Astrocyte (in vitro differentiated cells and primary cell): ENCODE data around the gene ANO6. TPM values are rescaled to one million over a fixed set of nuclear protein-coding genes. Genes with fewer than 3 reads are reported as not detected.

Source experiments
- DNase-seq: peaks from one replicate; pipeline ENCODE4 v3.0.0-alpha.2; 2010; ENCODE audit warnings: low read depth
- FAIRE-seq: peaks from 2 replicates; lab custom pipeline; 2011; peaks lifted over from hg19 to GRCh38; lab: Jason Lieb, UNC
- H2AFZ ChIP-seq: 2 replicates; pipeline ENCODE4 v1.6.0; 2012; ENCODE audit warnings: low read depth, low read length, inconsistent platforms
- H3K27ac ChIP-seq: 2 replicates; pipeline ENCODE4 v1.5.1; 2011; ENCODE audit warnings: low read depth, low read length, inconsistent platforms
- H3K27me3 ChIP-seq: 2 replicates; pipeline ENCODE4 v1.6.0; 2011; ENCODE audit warnings: low read length, inconsistent platforms; ENCODE audit not compliant: insufficient read depth
- H3K36me3 ChIP-seq: 2 replicates; pipeline ENCODE4 v1.5.1; 2011; ENCODE audit warnings: low read length, inconsistent platforms; ENCODE audit not compliant: insufficient read depth
- H3K4me1 ChIP-seq: 2 replicates; pipeline ENCODE4 v1.5.1; 2011; ENCODE audit warnings: low read length, inconsistent platforms; ENCODE audit not compliant: insufficient read depth
- H3K4me2 ChIP-seq: 2 replicates; pipeline ENCODE4 v1.6.0; 2012; ENCODE audit warnings: low read length, inconsistent platforms
- H3K4me3 ChIP-seq: 2 replicates; pipeline ENCODE4 v1.5.1; 2011; ENCODE audit warnings: low read depth, mild to moderate bottlenecking, low read length, inconsistent platforms; ENCODE audit not compliant: insufficient read depth
- H3K79me2 ChIP-seq: 2 replicates; pipeline ENCODE4 v1.6.0; 2012; ENCODE audit warnings: mild to moderate bottlenecking, low read length, inconsistent platforms; ENCODE audit not compliant: insufficient read depth
- H3K9ac ChIP-seq: 2 replicates; pipeline ENCODE4 v1.6.0; 2012; ENCODE audit warnings: mild to moderate bottlenecking, low read length, inconsistent platforms
- H3K9me3 ChIP-seq: 2 replicates; pipeline ENCODE4 v1.5.1; 2012; ENCODE audit warnings: low read depth, mild to moderate bottlenecking, low read length, inconsistent platforms; ENCODE audit not compliant: insufficient read depth
- H4K20me1 ChIP-seq: 2 replicates; pipeline ENCODE4 v1.6.0; 2012; ENCODE audit warnings: low read length, inconsistent platforms; ENCODE audit not compliant: insufficient read depth
- H3K27ac Mint-ChIP-seq: one replicate; pipeline ENCODE4 v1.8.0; 2021; ENCODE audit warnings: mild to moderate bottlenecking, mixed read lengths; ENCODE audit not compliant: unreplicated experiment
- H3K27me3 Mint-ChIP-seq: one replicate; pipeline ENCODE4 v1.8.0; 2021; ENCODE audit warnings: low read depth, mixed read lengths; ENCODE audit not compliant: unreplicated experiment
- H3K36me3 Mint-ChIP-seq: one replicate; pipeline ENCODE4 v1.8.0; 2021; ENCODE audit warnings: low read depth, mixed read lengths; ENCODE audit not compliant: unreplicated experiment
- H3K4me1 Mint-ChIP-seq: one replicate; pipeline ENCODE4 v1.8.0; 2021; ENCODE audit warnings: low read depth, mixed read lengths; ENCODE audit not compliant: unreplicated experiment
- H3K4me3 Mint-ChIP-seq: one replicate; pipeline ENCODE4 v1.8.0; 2021; ENCODE audit warnings: mild to moderate bottlenecking, moderate library complexity, mixed read lengths; ENCODE audit not compliant: unreplicated experiment
- H3K9me3 Mint-ChIP-seq: one replicate; pipeline ENCODE4 v1.8.0; 2021; ENCODE audit warnings: mild to moderate bottlenecking, mixed read lengths; ENCODE audit not compliant: unreplicated experiment
- EZH2 ChIP-seq: IDR thresholded peaks from 2 replicates; pipeline ENCODE4 v1.6.1; 2012; ENCODE audit warnings: mild to moderate bottlenecking, low read length, inconsistent platforms; ENCODE audit not compliant: insufficient read depth
- total RNA-seq: library from RNA; stranded (reverse); gene quantifications from 2 replicates; pipeline ENCODE4 v1.2.1, GENCODE V29; 2021
- TF ChIP-seq, protein P1 (sequence below): IDR thresholded peaks from 2 replicates; pipeline ENCODE4 v1.5.1; 2011; ENCODE audit warnings: low read depth, mild to moderate bottlenecking, inconsistent platforms, low read length, moderate library complexity; ENCODE audit not compliant: insufficient read depth

ANO6 gene
- total RNA-seq, 1 donor from 2014 or later, result 113 TPM

- H3K27ac ChIP-seq, result no peak overlapping the region
- H3K4me1 Mint-ChIP-seq, result no peaks in the 10 kb centered on the region
- no peak for DNase-seq
- H3K79me2 ChIP-seq, result no peaks in the 10 kb centered on the region
- H3K9ac ChIP-seq, result no peak overlapping the region
- no peak overlapping the region for H3K4me3 ChIP-seq
- H3K9me3 ChIP-seq, result no peaks in the 10 kb centered on the region
- TF ChIP-seq EZH2, result no peak
- TF ChIP-seq, protein P1, sequence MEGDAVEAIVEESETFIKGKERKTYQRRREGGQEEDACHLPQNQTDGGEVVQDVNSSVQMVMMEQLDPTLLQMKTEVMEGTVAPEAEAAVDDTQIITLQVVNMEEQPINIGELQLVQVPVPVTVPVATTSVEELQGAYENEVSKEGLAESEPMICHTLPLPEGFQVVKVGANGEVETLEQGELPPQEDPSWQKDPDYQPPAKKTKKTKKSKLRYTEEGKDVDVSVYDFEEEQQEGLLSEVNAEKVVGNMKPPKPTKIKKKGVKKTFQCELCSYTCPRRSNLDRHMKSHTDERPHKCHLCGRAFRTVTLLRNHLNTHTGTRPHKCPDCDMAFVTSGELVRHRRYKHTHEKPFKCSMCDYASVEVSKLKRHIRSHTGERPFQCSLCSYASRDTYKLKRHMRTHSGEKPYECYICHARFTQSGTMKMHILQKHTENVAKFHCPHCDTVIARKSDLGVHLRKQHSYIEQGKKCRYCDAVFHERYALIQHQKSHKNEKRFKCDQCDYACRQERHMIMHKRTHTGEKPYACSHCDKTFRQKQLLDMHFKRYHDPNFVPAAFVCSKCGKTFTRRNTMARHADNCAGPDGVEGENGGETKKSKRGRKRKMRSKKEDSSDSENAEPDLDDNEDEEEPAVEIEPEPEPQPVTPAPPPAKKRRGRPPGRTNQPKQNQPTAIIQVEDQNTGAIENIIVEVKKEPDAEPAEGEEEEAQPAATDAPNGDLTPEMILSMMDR, result no peak
- H3K4me1 ChIP-seq, result no peaks in the 10 kb centered on the region
- peaks cover 11% of the 10 kb centered on the region for H3K9me3 Mint-ChIP-seq
- no peak for FAIRE-seq
- H3K27ac Mint-ChIP-seq, result no peak overlapping the region
- H3K27me3 ChIP-seq, result no peaks in the 10 kb centered on the region
- no peaks in the 10 kb centered on the region for H3K27me3 Mint-ChIP-seq
- no peaks in the 10 kb centered on the region for H3K36me3 ChIP-seq
- H3K4me2 ChIP-seq, result no peak overlapping the region
- H2AFZ ChIP-seq, result no peak overlapping the region
- H3K36me3 Mint-ChIP-seq, result no peaks in the 10 kb centered on the region
- no peak overlapping the region for H3K4me3 Mint-ChIP-seq
- no peaks in the 10 kb centered on the region for H4K20me1 ChIP-seq
Observed at GRCh38 chr12:45481746-45482145, 265.9 kb downstream of the ANO6 start.

DNA sequence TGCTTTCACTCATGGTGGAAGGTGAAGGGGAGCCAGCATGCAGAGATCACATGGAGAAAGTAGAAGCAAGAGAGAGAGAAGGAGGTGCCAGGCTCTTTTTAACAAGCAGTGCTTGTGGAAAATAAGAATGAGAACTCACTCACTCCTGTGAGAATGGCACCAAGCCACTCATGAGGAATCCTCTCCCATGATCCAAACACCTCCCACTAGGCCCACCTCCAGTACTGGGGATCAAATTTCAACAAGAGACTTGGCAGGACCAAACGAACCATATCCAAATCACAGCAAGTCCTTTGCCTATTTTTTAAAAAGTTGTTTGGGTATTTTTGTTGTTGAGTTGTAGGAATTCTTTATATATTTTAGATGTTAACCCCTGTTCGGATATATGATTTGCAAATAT lies 267.7 kb downstream of the ANO6 start:
- Histone ChIP-seq H3K9me3 (no peaks in the 10 kb centered on the region), H3K9ac (no peak overlapping the region), H3K4me3 (no peak overlapping the region), H2AFZ (no peak overlapping the region), H3K4me2 (no peak overlapping the region), H3K4me1 (no peaks in the 10 kb centered on the region), H3K27me3 (no peaks in the 10 kb centered on the region), H3K36me3 (no peaks in the 10 kb centered on the region), H3K27ac (no peak overlapping the region), H4K20me1 (no peaks in the 10 kb centered on the region), H3K79me2 (no peaks in the 10 kb centered on the region)
- FAIRE-seq, result no peak
- no peak overlapping the region for H3K4me3 Mint-ChIP-seq
- peaks cover 1% of the 10 kb centered on the region for H3K9me3 Mint-ChIP-seq
- peak; percentile 33 for DNase-seq
- no peaks in the 10 kb centered on the region for H3K4me1 Mint-ChIP-seq
- H3K36me3 Mint-ChIP-seq, result no peaks in the 10 kb centered on the region
- H3K27me3 Mint-ChIP-seq, result no peaks in the 10 kb centered on the region
- H3K27ac Mint-ChIP-seq, result no peak overlapping the region
- TF ChIP-seq, protein P1, result no peak
- TF ChIP-seq EZH2, result no peak

Other genes starting within 250 kb of the ANO6 start
- gene DBX2, start 165.0 kb upstream of the ANO6 start, total RNA-seq, result not detected in 2 replicates